H54 (cell line): ENCODE data around the gene OSBPL6.
"Not testable (repeated sequence)": the region's sequence is repeated elsewhere in the genome, so short reads cannot be mapped to it uniquely, and the experiment has no call there.

Experiments used
- DNase-seq: peaks from one replicate; pipeline ENCODE4 v3.0.0; 2011; ENCODE audit warnings: low spot score, mixed read lengths; ENCODE audit not compliant: insufficient read length
- FAIRE-seq: peaks from 3 replicates; lab custom pipeline; 2011; peaks lifted over from hg19 to GRCh38; lab: Jason Lieb, UNC
- POLR2A ChIP-seq: IDR thresholded peaks from 2 replicates; pipeline ENCODE4 v1.6.1; 2011; ENCODE audit warnings: low read depth, mild to moderate bottlenecking, low read length

The OSBPL6 gene

GRCh38 chr2:178397002-178397605 is 202.8 kb downstream of the OSBPL6 start:
- DNase-seq (peak; percentile 7), FAIRE-seq (peak; percentile 94)
- no peak for TF ChIP-seq POLR2A

- DNase-seq (no peak), FAIRE-seq (no peak)
- no peak for TF ChIP-seq POLR2A
Measured at GRCh38 chr2:178401994-178402437, 207.7 kb downstream of the OSBPL6 start.

GRCh38 chr2:178403671-178404306 is 209.5 kb downstream of the OSBPL6 start:
- no peak for FAIRE-seq
- no peak for DNase-seq
- TF ChIP-seq POLR2A, result no peak

GRCh38 chr2:178404368-178404767 is 210.1 kb downstream of the OSBPL6 start:
- FAIRE-seq (peak; percentile 100), DNase-seq (peak; percentile 44)
- TF ChIP-seq POLR2A, result no peak

- no peak for FAIRE-seq
- TF ChIP-seq POLR2A, result no peak
- no peak for DNase-seq
Measured at GRCh38 chr2:178409261-178409660, 214.9 kb downstream of the OSBPL6 start.

- FAIRE-seq, result peak; percentile 65
- no peak for TF ChIP-seq POLR2A
- no peak for DNase-seq
Measured at GRCh38 chr2:178412047-178412446, 217.7 kb downstream of the OSBPL6 start.

GRCh38 chr2:178412453-178412852 is 218.1 kb downstream of the OSBPL6 start:
- DNase-seq, FAIRE-seq: not testable (repeated sequence)

DNA sequence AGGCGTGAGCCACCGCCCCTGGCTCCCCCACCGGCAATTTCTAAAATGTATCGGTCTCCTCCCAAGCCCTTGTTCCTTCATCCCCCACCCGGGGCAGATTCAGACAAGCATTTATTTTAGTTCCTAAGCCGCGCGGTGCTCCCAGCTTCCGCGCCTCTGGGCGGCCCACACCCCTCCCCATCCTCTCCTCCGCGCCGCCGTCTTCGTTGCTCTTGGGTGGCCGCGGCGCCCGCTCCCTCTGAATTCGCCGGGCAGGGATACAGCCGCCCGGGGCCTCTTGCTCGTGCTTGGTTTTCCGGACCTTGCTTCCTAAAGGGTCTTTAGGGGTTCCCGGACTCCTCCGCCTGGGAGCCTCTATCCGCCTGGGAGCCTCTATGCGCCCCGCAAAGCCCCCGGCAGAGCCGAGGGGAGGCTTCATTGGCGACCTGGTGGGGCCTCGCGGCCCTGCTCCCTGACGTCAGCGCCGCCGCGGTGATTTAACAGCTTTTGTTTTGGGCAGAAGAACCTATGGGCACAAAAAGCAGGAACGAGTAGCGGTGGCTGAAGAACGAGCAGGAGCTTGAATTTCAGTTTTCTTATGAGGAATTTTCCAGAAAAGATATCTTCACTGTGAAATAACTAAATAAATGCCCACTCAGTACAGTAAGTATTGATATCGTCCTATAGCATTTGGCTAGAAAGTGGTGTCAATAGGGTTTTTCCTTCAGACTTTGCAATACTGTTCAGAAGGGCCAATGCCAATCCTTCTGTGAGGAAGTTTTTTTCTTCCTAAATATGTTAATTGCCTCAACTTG is 219.4 kb downstream of the OSBPL6 start:
- FAIRE-seq, result peak; percentile 75
- peak; percentile 50 for DNase-seq
- TF ChIP-seq POLR2A, result peak; percentile 45

DNA sequence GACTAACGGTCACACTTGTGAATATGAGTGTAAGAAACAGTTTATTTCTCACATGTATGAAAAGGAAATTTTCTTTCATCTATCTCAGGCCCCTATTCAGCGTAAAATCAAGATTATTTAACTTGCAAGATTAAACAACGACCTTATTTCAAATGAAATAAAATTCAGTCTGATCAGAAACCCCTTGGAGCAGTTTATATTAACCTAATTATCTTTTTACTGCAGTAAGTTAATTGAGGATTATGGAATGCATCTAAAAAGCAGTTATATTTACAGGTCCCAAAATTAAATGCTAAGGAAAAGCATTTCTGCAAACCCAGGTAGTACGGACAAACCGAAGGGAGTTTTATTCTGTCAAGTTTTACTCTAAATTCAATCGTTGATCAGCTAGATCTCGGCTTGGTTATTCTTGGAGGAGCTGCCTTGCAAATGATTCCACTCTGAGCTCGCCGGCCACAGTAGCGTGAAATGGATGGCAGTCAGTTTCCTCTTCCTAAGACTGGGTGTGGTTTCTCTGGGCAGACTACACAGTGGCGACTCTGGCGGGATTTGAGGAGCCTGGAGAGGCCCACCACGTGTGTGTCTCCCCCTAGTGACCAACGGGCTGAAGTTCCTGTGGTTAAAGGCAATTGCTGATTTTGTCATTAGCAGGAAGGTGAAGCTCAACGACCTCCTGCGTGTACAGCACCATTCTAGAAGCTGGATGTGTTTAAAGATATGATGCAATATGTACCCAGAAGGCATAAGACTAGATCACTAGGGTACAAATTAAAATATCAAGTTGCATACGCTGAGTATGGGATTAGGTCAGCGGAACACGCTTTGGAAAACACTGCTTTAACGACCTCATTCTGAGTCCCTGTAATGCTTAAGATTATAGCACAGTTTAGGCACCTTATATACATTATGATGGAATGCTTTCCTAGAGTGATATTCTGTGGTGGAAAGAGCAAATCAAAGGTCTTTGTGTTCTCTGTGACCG is 220.2 kb downstream of the OSBPL6 start:
- TF ChIP-seq POLR2A, result peak; percentile 44
- DNase-seq (peak; percentile 68), FAIRE-seq (peak; percentile 99)

DNA sequence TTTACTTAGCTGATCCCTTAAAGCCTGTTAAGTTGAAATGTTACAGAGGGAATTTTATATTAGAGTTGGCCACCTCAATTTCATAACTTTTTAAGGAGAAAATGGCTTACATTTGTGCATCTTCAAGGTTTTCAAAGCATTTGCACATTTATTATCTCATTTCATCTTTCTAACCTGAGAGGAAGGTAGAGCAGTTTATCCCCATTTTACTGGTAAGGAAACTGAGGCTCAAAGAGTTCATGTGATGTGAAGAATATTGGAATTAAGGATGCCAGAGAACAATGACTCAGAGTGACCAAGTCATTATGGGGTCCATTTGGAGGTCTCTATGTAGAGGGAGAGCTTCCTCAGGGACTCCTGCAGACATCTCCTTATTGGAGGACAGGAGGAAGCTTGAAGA is 221.7 kb downstream of the OSBPL6 start:
- no peak for TF ChIP-seq POLR2A
- DNase-seq (no peak), FAIRE-seq (no peak)

DNA sequence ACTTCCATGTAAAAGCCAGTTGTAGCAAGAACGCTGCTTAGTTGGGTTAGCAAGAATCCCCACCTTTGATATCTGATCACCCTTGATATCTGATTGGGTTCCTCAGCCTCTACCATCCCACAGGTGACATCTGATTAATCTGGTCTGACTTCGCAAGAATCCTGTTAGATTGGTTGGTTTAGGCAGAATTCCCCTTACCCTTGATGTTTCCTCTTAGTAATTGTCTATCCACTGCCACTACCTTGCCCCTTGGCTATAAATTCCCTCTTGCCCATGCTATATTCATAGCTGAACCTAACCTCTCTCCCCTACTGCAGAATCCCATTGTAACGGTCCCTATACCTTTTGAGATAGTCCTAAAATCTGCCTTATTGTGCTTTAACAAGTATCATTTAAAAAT is 223.6 kb downstream of the OSBPL6 start:
- TF ChIP-seq POLR2A, result no peak
- DNase-seq, result no peak
- no peak for FAIRE-seq

- DNase-seq, result no peak
- FAIRE-seq, result no peak
- no peak for TF ChIP-seq POLR2A
Measured at GRCh38 chr2:178418426-178418825, 224.1 kb downstream of the OSBPL6 start.

DNA sequence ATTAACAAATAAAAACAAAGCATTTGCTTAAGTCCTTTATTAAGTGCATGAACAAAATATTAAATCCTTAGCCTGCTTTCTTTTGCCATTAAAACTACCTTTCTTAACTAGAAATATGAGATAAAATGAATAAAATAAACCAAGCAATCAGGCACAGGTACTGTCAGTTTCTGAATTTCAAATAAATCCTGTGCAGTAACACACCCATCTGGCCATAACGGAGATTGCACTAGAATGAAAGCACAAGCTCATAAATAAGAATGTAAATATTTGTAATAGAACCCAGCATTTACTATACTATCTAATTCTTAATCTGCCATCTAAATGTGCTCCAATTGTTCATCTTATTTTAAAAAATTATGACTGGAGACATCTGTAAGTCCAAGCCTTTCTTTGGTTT is 224.8 kb downstream of the OSBPL6 start:
- FAIRE-seq (no peak), DNase-seq (no peak)
- no peak for TF ChIP-seq POLR2A
